ENCODE measurements around the gene THUMPD2.

Gene THUMPD2

DNA sequence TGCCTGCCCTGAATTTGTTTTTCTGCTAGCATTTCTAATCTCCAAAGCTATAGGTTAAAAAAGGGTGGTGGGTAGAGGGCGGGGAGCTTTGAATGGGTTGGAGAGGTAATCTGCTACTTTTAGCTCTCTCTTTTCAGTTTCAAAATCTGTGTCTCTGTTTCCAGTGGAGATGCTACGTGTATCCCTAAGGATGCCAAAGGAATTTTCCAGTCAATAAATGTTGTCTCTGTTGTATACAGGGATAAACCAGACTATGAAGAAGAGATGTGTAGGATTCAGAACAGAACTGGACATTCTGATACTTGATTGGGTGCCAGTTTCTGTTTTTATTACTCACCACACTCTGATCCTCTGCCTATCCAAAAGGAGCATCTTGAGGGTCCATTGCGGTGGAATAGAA is 63.2 kb downstream of the THUMPD2 start:
- DNase-seq: no peak

- DNase-seq: no peak
Observed at GRCh38 chr2:39715095-39715494, 64.0 kb downstream of the THUMPD2 start.

DNA sequence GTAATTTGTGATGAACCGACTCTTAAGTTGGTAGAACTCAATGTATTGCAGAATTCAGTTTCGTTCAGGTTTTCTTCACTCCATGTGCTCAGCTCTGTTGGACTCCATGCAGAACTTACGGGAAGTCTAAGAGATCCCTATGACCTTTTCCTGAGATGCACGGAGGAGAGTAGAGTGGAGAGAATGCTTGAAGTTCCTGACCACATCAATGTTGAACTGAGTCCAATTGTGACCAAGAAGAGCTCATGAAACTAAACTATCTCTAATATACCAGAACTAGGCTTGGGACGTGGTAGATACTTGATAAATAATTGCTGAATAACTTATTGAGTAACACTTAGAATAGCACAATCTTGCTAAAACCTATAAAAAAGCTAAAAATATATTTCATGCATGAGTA is 66.1 kb downstream of the THUMPD2 start:
- no peak for DNase-seq

GRCh38 chr2:39710807-39711206 is 68.3 kb downstream of the THUMPD2 start:
- DNase-seq: no peak

GRCh38 chr2:39708003-39708402 is 71.1 kb downstream of the THUMPD2 start:
- no peak for DNase-seq

DNA sequence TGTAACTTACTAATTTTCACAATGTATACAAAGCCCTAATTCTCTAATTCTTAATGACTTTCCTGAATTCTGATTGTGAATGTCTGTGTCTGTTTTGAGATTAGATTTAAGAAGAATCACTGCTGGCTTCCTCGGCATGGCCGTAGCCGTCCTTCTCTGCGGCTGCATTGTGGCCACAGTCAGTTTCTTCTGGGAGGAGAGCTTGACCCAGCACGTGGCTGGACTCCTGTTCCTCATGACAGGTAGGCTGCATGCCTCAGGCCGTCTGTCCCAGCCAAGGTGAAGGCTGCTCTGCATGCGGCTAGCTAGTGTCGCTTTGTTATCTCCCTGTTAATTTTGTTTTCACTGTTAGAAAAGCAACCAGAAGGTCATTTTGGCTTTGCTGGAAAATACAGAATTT is 72.1 kb downstream of the THUMPD2 start:
- no peak for DNase-seq

DNA sequence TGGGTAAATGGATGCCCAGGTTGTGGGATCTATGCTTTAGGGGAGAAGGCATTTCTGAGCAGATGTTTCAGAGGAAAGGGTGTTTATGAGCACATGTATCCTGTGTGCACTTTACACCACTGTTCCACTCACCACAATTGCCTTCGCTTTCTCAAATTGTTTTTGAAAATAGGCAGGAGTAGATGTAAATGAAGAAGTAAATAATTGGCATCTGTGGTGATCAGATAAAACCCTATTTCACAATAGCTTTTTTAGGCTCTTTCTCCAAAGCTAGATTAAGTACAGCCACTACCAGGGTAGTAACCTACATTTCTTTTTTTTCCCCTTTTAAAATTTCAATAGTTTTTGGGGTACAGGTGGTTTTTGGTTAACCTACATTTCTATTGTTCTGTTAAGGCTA is 72.7 kb downstream of the THUMPD2 start:
- DNase-seq: no peak

DNA sequence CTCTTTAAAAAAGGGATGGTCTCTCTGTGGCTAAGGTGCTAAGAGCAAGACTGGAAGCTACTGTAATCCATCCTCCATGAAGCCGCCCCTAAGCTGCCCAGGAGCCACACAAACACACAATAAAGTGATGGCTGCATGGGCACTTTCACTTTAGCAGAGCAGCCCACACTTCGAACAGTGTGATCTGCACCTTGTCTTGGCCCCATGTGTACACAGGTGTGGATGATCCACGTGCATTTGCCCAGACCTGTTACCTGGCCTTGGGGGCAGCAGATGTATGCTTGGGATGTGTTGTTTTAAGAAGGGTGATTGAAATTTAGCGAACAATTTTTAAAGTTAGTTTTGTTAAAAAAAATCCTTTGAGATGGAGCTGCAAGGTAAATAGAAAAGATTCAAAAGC is 73.4 kb downstream of the THUMPD2 start:
- DNase-seq: no peak

DNA sequence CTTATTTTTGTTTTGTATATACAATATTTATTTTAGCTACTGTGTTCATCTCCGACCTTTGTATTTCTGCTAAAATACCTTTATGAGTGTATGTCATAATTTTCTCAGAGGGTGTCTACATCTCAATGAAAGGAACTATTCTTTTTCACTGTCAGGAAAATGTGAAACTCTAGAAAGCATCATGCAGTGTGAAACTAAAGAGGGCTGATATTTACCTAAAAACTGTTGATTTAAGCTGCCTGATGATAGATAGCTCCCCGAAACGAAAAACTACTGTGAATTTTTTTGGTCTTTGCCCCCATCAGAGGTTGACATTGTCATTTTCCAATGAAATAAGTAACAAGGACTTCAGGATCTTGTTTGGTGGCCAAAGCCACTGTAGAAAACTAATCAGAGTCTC is 74.5 kb downstream of the THUMPD2 start:
- no peak for DNase-seq

- no peak for DNase-seq
Observed at GRCh38 chr2:39703181-39703872, 75.7 kb downstream of the THUMPD2 start.

DNA sequence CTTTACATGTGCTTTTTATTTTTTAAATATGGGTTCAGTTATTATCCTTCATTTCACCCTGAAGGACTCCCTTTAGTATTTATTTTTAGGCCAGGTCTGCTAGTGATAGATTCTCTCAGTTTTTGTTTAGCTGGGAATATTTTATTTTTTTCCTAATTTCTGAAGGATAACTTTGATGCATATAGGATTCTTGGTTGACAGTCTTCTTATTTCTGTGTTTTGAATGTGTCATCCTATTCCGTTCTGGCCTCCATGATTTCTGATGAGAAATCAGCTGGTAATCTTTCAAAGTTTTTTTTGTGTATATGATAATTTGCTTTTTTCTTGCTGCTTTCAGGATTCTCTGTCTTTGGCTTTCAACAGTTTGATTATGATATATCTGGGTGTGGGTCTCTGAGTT is 77.9 kb downstream of the THUMPD2 start:
- DNase-seq: no peak

DNA sequence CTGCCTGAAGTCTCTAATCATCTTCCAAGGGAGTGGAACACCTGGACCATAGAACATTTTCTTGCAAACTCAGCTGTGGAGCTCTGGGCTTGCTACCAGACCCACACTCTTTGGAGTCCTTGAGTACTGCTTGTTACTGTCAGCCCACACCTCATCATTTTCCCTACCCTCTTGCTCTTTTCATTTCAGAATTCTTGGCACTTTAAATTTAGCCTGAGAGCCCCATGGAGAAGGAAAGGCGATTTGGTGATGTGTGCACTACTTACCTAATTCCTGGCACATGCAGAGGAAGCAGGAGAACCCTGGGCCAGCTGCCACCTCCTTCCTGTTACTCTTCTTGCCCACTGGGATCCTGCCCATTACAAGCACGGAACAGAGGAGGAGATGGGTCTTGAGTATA is 81.6 kb downstream of the THUMPD2 start:
- no peak for DNase-seq

DNA sequence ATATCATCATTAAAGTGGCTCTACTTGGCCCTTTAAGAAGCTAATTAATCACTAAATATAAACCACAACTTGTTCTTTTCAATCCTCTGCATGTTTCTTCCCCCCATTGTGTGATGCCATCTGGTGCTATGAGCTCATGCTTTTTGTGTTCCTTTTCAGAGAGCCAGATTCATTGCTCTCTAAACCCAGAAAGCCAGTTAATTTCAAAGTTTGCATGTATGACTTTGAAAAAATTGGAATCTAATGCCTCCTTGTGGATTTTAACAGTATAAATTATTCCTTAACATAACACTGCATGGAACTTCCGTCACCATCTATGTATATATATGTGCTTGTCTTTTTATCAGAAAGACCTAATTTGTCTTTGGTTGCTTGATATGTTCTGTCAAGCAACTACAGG is 82.2 kb downstream of the THUMPD2 start:
- DNase-seq: no peak

DNA sequence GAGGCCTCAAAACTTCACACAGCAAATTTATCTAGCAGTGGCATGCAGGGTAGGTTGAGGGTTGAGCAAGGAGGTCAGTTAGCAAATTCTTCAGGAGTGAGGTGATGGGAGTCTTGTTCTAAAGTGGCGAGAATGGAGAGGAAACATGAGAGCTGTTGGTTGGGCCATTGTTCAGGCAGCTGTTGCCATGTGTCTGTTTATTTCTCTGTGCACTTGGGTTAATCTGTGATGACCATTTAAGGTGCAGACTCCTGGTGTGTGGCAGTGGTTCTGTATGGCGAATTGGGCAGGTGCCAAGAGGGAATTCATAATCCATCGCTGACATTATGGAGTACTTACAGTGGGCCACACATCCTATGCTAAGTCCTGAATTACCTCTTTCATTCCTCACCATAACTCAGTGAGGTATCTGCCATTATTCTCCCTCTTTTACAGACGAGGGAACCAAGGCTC is 82.9 kb downstream of the THUMPD2 start:
- no peak for DNase-seq

GRCh38 chr2:39693245-39693644 is 85.8 kb downstream of the THUMPD2 start:
- no peak for DNase-seq

DNA sequence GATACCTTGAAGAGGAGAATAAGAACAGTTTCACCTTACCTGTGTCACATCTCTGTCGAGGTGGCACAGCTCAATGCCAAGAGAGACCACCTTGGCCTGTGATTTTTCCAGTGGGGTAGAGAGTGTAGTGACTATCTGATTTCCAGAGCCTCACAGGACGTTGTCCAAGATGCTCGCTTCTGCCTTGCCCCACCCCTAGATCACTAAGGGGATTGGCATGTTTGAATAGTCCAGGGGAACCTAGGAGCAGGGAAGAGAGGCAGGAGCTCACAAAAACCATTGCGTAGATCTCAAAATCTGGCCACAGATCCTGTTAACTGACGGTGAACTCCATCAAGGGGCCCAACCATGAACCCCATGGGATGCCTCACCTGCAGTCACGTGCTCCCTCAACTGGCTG is 89.2 kb downstream of the THUMPD2 start:
- DNase-seq: no peak

GRCh38 chr2:39689272-39689841 is 89.7 kb downstream of the THUMPD2 start:
- no peak for DNase-seq

- DNase-seq: no peak
Observed at GRCh38 chr2:39688181-39688580, 90.9 kb downstream of the THUMPD2 start.

GRCh38 chr2:39686456-39686855 is 92.6 kb downstream of the THUMPD2 start:
- no peak for DNase-seq
